AML-193 (cell line): ENCODE measurements around the gene CCL25.
A peak's percentile ranks its signal among the peaks of the same experiment; 100 is the strongest.
"Not testable (repeated sequence)": the region's sequence is repeated elsewhere in the genome, so short reads cannot be mapped to it uniquely, and the experiment has no call there.

Experiments
- DNase-seq, 2 experiments: peaks; one replicate each; lab custom pipeline; 2025; lab: John Stamatoyannopoulos, UW

The CCL25 gene, protein sequence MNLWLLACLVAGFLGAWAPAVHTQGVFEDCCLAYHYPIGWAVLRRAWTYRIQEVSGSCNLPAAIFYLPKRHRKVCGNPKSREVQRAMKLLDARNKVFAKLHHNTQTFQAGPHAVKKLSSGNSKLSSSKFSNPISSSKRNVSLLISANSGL

DNA sequence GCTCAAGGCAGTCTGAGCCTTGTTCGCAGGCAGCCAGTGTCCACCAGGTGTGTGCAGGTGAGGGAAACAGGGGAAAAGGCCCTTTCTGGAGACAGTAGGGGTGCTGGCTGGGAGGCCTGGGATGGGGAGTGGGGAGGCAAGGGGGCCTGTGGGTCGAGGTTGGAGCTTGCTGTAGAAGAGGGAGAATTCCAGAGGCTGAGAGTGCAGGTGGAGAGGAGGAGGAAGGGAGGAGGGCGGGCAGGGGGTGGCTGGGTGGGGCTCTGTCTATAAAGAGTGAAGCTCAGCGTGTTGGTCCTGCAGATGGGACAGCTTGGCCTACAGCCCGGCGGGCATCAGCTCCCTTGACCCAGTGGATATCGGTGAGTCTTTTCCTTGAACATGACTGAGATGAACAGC, at the start of gene CCL25:
Gene CCL25, plus strand, starts transcription at position 297 of the 396 bp plus-strand sequence. CDS start 290 bp downstream, outside the sequence.
- no peak for DNase-seq

DNA sequence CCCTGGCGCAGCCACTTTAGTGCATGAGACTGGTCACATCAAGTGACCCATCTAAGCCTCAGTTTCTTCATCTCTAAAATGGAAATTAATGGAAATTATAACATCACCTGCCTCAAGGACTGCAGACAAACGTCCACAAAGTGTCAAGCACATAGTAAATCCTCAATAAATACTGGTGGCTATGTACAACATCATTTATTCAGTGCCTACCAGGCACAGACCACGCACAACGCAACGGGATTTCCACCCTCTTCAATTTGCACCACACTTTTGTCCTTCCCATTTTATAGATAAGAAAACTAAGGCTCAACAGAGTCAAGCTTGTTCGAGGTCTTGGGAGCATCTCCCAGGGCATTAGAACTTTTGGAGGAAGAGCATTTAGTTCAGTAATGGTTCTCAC, 48.6 kb upstream of the CCL25 start:
- no peak for DNase-seq

DNA sequence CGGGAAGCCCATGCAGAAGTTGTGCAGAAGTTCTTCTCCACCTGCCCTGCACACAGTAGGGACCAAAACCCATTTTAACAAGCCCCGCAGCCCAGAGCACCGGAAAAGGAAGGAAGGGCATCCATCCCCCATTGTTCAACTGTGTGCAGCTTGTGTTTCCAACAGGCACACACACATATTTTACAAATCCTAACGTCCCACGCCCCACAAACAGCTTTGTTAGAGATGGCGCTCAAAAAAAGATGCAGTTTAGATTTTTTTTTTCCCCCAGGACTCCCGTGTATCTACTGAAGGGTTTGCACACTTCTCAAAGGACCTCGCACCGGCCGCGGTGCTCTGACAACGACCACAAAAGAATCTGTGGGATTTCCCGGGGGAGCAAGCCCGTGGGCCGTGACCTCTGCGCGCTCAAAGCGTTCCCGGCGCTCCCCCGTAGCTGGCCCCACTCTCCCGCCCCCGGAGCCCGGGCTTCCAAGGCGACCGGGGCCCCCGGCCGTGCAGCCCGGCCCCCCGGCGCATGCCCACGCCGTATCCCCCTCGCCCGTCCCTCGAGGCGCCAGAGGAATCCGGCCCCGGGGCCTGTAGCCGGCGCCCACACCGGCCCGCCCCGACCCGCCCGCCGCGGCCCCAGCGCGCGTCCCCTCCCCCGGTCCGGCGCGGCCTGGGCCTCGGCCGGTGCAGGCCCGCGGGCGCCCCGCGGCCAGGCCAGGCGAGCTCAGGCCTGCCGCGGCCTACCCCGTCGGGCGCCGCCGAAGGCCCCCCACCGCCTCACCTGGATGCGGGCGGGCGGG, 47.6 kb upstream of the CCL25 start:
- no peak for DNase-seq

DNA sequence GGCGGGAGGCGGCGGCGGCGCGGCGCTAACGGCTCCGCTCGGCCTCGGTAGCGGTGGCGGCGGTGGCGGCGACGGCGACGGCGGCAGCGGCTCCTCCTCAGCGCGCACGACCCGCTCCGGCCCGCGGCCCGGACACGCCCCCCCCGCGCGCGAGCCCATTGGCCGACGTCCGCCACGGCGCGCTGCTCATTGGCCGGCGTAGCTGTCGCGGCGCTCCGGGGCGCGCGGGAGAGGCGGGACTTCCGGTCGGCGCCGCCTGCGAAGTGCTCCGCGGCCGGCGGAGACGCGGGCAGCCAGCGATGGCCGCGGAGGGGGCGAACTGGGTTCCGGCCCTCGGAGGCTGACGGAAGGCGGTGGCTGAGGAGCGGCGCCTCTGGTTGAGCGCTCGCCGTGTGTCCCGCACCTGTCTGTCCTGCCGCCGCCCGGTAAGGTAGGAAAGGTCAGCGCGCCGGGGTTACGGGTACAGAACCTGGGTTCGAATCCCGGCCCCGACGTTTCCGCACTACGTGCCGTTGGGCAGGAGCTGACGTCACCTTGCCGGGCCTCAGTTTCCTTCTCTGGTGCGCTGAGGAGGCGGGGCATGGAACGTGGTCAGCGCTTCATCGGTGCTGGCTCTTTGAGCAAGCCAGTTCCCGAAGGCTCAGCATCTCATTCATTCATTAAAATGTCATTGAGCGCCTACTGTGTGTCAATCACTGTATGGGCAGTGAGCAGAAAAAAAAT, 46.9 kb upstream of the CCL25 start, which contains the start of gene ELAVL1:
Gene ELAVL1, minus strand, starts transcription at position 108 of the 723 bp plus-strand sequence. CDS start 13,826 bp downstream, outside the sequence.
- DNase-seq: peak; percentile 67 to 68

DNA sequence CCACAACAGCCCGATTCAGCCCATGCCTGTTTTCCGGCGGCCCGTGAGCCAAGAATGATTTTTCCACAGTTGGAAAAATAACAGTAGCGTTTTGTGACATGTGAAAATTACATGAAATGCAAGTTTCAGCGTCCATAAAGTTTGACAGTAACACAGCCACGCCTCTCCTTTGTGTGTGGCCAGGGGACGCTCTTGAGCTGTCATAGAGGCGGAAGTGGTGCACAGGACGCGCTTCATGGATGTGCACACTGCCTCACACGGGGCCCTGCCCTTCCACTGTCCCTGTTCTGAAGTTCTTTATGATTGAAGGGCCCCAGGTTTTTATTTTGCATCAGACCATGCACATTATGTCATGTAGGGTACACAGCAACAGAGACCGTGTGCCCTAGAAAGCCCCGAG, 34.8 kb upstream of the CCL25 start:
- DNase-seq: peak; percentile 56 to 65

DNA sequence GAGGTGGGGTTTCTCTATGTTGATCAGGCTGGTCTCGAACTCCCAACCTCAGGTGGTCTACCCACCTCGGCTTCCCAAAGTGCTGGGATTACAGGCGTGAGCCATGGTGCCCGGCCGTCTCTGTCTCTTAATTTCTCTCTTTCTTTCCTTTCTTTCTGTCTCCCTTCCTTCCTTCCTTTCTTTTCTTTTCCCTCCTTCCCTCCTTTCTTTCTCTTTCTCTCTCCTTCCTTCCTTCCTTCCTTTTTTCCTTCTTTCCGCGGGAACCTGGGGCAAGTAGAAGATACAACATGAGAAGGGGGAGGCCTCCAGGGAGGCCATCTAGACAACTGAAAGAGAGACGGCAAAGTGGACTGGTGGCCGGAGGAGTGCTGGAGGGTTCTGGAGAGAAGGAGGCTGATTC, 31.9 kb upstream of the CCL25 start:
- no peak for DNase-seq

DNA sequence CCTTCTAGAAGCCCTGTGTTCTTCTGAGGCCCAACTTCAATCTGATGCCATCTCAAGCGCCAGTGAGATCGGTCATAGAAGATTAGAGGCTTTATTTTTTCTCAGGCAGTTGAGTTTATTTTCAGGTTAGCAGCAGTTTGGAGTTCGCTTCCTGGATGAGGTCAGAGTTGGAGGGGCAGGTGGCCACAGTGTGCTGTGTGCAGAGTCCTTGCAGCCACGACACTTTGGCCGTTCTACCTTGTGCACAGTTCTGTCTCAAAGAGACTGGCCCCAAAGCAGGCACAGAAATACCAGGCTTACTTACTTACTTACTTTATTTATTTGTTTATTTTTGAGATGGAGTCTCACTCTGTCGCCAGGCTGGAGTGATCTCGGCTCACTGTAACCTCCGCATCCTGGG, 31.2 kb upstream of the CCL25 start:
- no peak for DNase-seq

DNA sequence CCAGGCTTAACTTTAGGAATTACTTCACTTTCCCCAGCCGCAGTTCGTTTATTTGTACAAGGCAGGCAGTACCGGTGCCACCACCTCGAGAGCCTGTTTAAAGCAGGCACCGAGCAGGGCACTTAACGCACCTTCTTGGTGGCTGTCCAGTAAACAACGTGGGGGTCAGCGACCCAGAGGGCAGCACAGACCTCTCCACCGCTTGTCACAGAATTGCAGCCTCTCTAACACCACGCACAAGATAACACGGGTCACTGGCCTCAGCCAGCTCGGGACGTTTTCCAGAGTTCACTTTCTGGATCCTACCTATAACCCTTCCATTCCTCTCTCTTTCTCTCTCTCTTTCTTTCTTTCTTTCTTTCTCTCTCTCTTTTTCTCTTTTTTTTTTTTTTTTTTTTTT, 30.3 kb upstream of the CCL25 start:
- DNase-seq: no peak

DNA sequence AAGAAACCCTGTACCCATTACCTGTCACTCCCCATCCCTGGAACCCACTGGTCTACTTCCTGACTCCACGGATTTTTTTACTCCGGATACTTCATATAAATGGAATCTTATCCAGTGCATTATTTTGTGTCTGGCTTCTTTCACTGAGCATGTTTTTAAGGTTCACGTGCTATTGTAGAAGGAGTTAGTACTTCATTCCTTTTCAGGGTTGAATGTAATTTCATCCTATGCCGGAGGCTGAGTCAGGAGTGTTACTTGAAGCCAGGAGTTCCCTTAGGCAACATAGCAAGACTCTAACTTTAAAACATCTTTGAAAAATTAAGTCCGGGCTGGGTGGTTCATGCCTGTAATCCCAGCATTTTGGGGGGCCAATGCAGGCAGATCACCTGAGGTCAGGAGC, 29.2 kb upstream of the CCL25 start:
- DNase-seq: no peak

DNA sequence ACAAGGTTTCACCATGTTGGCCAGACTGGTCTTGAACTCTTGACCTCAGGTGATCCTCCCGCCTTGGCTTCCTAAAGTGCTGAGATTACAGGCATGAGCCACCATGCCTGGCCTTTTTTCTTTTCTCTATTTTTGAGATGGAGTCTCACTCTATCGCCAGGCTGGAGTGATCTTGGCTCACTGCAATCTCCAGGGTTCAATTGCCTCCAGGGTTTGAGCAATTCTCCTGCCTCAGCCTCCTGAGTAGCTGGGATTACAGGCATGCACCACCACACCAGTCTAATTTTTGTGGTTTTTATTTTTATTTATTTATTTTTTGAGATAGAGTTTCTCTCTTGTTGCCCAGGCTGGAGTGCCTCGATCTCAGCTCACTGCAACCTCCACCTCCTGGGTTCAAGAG, 28.3 kb upstream of the CCL25 start:
- DNase-seq: not testable (repeated sequence)

DNA sequence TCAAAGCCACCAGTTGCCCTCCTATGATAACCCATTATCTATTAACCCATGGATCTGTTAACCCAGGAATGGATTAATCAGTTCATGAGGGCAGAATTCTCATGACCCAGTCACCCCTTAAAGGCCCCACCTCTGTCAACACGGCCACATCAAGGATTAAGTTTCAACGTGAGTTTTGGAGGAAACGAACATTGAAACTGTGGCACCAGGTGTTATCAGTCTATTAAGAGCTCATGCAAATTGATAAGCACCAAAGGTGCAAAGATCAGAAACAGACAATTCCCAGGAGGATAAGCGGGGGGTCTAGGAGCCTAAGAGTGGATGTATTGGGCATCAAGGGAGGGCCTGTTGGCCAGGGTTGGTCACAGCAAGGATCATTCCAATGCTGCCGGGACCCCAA, 27.2 kb upstream of the CCL25 start:
- DNase-seq: no peak

DNA sequence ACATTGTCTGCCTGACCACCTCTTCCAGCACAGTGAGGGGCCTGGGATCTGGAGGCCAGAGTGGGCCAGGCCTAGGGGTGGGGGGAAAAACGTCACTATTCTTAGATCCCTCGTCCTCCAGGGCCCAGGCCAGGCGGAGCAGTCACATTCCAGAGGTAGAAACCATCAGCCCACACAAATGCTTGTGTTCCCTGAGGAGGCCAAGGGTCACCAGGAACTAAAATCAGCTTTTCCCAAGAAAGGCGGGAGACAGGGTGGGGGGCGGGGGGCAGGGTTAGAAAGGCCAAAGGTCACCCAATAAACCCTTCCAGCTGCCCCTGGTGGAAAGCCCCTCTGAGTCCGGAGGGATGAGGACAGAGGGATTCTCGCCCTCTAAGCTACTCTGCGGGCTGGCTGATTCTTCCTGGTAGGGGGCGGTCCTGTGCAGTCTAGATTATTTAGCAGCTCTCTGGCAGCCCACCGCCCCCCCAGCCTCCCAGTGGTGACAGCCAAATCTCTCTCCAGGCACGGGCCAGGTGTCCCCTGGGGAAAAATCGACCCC, 23.5 kb upstream of the CCL25 start:
- no peak for DNase-seq

DNA sequence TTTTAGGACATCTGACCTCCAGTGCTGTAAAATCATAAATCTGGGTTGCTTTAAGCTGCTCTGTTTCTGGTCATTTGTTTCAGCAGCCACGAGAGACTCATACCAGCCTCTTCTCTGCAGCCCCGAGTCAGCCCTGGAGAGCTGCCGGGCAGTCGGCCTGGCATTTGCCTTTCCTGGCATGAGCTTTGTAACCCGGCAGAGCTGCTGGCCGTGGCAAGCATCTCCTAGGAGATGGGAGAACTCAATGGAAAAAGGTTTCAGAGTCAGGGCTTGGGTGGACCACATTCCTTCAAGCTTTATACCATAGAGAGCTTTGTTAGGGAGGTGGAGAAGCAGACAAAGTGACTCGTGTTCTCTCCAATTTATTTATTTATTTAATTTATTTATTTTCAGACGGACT, 21.6 kb upstream of the CCL25 start:
- no peak for DNase-seq

DNA sequence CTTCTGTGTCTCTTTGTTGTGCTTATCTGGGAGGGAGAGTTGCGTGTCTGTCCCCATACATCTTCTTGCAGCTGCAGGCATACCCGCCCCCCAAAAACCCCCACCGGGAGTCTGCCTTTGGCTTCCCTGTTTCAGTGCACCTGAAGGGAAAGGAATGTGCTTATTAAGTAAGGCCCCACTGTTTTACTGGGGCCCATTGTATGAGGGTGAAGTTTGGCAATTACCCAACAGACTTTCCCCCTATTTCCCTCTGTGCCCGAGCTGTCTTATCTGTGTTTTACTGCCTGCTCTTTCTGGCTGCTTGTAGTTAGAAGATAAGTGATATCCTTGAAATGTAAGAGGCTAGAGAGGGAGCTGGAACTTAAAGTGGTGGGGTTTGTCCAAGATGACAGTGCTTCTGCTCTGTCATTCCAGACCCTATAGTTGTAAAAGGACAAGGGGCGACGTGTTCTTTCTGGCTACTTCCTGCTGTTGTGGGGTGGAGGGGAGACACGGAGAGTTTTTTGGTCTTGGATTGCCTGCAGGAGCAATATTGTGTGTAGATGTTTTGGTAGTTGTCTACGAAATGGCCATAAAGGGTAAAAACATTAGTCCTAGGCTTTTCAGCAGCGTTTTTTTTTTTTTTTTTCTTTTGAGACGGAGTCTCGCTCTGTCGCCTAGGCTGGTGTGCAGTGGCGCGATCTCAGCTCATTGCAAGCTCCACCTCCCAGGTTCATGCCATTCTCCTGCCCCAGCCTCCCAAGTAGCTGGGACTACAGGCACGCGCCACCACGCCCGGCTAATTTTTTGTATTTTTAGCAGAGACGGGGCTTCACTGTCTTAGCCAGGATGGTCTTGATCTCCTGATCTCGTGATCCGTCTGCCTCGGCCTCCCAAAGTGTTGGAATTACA, 19.0 kb upstream of the CCL25 start:
- not testable (repeated sequence) for DNase-seq

DNA sequence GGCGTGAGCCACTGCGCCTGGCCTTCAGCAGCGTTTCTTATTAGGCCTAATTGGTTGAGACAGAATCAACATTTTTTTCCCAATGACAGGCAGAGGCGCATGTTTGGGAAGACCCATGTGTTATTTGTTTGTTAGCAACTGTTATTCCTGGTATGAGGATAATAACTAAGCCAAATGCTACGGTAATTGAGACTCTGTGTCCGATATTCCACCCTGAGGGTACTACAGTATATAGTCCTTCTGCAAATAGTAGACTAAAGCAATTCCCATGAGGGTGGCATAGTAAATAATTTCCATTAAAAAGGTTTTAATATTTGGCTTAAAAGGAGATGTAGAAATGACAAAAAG, 18.4 kb upstream of the CCL25 start:
- DNase-seq: no peak

DNA sequence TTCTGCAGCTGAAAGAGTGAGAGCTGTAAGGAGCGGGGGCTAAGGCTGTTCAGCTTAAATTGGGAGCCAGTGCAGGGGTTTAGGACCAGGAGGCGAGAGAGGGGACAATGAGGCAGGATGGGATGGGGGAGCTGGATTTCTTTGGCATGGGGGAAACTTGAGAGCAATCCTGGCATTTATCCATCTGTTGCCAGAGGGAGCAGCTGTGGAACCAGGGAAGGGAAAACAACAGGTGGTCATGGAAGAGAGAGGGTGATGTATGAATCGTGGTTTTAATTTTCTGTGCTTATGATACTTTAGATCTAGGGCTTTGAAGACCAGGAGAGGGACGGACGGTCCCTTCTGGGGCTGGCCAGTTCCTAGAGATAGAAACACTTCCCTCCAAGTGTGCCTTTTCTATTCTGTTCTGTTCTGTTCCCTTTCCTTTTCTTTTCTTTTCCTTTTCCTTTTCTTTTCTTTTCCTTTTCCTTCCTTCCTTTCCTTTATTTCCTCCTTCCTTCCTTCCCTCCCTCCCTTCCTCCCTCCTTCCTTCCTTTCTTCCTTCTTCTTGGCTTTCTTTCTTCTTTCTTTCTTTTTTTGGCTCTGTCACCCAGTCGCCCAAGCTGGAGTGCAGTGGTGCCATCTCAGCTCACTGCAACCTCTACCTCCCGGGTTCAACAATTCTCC, 16.0 kb upstream of the CCL25 start:
- no peak for DNase-seq

DNA sequence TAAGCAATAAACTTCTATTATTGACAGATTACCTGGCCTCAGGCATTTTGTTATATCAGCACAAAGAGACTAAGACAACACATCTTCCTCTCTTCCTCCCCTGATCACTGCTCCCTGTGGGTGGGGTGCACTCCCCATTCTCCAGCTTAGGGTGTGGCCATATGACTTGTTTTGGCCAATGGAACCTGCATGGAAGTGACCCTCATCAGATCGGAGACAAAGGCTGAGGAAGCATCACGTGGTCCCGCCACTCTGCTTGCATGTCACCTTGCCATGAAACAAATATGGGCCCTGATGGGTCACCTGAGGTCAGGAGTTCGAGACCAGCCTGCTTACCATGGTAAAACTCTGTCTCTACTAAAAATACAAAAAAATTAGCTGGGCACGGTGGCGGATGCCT, 13.7 kb upstream of the CCL25 start:
- DNase-seq: no peak

DNA sequence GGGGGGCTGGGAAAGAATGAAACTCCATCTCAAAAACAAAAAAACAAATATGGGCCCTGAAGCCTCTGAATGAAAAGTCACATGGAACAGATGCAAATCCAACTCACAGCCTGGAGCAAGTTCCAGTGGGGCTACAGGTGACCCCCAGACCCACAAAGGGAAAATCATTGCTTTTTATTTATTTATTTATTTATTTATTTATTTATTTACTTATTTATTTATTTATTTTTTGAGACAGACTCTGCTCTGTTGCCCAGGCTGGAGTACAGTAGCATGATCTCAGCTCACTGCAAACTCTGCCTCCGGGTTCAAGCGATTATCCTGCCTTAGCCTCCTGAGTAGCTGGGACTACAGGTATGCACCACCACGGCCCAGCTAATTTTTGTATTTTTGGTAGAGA, 13.3 kb upstream of the CCL25 start:
- DNase-seq: no peak

DNA sequence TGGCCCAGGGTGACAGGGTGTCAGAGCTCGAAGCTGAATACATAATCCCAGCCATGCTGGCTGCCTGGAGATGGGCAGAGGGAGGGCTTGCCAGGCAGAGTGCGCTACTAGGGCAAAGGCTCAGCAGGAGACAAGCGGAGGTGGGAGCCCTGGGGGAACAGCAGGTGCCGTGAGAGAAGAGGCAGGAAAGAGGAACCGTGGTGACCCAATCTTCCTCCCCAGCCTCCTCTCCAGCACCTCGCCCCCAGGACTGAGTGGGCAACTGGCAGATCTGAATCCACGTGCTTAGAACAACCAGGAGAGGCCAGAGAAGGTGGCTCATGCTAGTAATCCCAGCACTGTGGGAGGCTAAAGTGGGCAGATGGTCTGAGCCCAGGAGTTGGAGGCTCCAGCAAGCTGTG, 11.0 kb upstream of the CCL25 start:
- DNase-seq: no peak

DNA sequence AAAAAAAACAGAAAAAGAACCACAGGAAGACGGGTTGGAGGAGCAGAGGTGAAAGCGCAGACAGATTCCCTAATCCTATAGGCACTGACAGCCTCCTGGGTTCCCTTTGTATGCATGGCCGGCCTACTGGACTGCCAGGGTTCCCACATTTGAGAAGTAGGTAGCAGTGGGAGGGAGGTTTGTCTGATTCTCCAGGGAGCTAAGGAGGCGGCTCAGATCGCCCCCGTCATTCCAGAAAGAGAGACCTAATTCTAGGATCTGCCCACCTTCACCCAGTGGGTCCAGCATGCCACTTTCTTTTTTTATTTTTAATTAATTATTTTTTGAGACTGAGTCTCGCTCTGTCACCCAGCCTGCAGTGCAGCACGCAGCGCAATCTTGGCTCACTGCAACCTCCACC, 9.7 kb upstream of the CCL25 start:
- no peak for DNase-seq

DNA sequence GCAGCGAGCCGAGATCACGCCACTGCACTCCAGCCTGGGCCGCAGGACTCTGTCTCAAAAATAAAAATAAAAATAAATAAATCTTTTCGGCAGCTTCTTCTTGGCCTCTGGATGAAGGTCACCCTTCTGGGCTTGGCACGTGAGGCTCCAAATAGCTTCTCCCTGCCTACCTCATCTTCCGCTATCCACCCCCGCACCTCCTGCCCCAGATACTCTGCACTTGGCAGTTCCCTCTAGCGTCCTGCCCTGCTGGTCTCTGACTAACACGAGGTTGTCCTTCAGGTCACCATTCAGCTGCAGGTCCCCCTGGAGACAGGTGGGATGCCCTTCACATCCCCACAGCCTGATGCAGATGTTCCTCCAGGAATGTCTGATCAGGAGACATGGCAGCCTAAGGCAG, 8.5 kb upstream of the CCL25 start:
- DNase-seq: no peak
